ENCODE measurements around the gene MLYCD.

MLYCD gene

GRCh38 chr16:83853834-83854233 is 45.1 kb upstream of the MLYCD start:
- Histone ChIP-seq H3K27me3 (no peaks in the 10 kb centered on the region), H3K9me3 (no peaks in the 10 kb centered on the region), H3K4me1 (ENCODE audit: control insufficient read depth in 1 of 2, insufficient read depth in 1 of 2, low read depth in 1 of 2, low read length in 1 of 2) (no peaks in the 10 kb centered on the region), H3K4me3 (ENCODE audit: low read depth in 1 of 2, low read length in 1 of 2) (no peak overlapping the region), H3K36me3 (no peaks in the 10 kb centered on the region), H3K27ac (no peak overlapping the region)
- TF ChIP-seq, protein P1, sequence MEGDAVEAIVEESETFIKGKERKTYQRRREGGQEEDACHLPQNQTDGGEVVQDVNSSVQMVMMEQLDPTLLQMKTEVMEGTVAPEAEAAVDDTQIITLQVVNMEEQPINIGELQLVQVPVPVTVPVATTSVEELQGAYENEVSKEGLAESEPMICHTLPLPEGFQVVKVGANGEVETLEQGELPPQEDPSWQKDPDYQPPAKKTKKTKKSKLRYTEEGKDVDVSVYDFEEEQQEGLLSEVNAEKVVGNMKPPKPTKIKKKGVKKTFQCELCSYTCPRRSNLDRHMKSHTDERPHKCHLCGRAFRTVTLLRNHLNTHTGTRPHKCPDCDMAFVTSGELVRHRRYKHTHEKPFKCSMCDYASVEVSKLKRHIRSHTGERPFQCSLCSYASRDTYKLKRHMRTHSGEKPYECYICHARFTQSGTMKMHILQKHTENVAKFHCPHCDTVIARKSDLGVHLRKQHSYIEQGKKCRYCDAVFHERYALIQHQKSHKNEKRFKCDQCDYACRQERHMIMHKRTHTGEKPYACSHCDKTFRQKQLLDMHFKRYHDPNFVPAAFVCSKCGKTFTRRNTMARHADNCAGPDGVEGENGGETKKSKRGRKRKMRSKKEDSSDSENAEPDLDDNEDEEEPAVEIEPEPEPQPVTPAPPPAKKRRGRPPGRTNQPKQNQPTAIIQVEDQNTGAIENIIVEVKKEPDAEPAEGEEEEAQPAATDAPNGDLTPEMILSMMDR (IDR thresholded peaks at IDR 0.05) = no peak

- H3K27ac ChIP-seq = no peak overlapping the region
- no peaks in the 10 kb centered on the region for H3K9me3 ChIP-seq
- H3K27me3 ChIP-seq = no peaks in the 10 kb centered on the region
- H3K36me3 ChIP-seq = no peaks in the 10 kb centered on the region
- H3K4me3 ChIP-seq (ENCODE audit: low read depth in 1 of 2, low read length in 1 of 2) = no peak overlapping the region
- TF ChIP-seq, protein P1 (IDR thresholded peaks at IDR 0.05) = no peak
- H3K4me1 ChIP-seq (ENCODE audit: control insufficient read depth in 1 of 2, insufficient read depth in 1 of 2, low read depth in 1 of 2, low read length in 1 of 2) = no peaks in the 10 kb centered on the region
These were observed 44.5 kb upstream of the MLYCD start for GRCh38 chr16:83854420-83854819.

DNA sequence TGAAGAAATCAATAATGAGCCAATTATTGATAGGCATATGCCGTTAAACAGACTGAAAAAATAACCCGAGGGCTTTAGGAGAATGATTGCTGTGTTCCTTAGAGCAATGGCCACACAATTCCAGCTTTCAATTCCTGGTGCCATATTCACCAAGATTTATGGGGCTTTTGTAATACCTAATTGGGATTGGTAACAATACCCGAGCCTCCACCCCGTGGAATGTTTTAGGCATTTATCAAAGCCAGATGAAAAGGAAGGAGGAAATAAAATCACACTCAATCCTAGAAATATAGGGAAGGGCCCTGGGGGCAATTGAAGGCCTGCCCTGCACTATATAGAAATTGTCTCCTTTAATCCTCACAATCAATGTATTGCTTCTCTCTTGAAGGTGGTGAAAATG is 42.1 kb upstream of the MLYCD start:
- no peaks in the 10 kb centered on the region for H3K36me3 ChIP-seq
- no peaks in the 10 kb centered on the region for H3K27me3 ChIP-seq
- TF ChIP-seq, protein P1 (IDR thresholded peaks at IDR 0.05) = no peak
- no peak overlapping the region for H3K27ac ChIP-seq
- H3K4me1 ChIP-seq (ENCODE audit: control insufficient read depth in 1 of 2, insufficient read depth in 1 of 2, low read depth in 1 of 2, low read length in 1 of 2) = no peaks in the 10 kb centered on the region
- no peaks in the 10 kb centered on the region for H3K9me3 ChIP-seq
- no peak overlapping the region for H3K4me3 ChIP-seq (ENCODE audit: low read depth in 1 of 2, low read length in 1 of 2)

DNA sequence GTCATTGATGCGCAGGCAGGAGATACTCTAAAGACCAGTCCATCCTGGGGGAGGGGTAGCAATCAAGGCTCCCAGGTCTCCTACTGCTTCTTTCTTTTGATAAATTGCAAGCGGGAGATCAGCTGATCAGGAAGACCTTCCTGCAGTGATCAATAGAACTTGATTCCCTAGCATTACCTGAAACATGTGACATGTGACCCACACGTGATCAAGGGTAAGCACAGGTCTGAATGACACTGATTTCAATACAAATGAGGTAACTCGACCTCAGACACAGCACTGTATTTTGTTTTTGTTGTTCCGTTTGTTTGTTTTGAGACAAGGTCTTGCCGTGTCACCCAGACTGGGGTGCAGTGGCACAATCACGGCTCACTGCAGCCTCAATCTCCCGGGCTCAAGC is 39.6 kb upstream of the MLYCD start:
- TF ChIP-seq, protein P1 (IDR thresholded peaks at IDR 0.05) = no peak

DNA sequence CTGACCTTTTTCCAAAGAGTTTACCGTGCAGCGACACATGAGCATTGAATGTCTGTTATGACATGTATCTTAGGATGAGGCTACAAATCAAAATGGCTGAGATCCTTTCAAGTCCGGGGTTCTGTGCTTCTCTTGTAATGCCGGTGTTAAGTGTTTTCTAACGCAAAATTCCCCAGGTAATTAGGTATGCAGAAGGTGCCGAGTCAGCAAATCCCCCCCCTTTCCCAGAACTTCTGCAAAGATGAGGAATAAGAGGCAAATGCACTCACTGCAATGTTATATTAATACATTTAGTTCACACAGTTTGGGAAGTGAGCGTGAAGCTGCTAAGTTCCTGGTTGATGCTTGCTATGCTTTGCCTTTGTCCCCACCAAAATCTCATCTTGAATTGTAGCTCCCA is 36.3 kb upstream of the MLYCD start:
- TF ChIP-seq, protein P1 (IDR thresholded peaks at IDR 0.05) = no peak
- Histone ChIP-seq H3K36me3 (no peaks in the 10 kb centered on the region), H3K27ac (no peak overlapping the region)

More for the DNA sequence above, 39.6 kb upstream of the MLYCD start:
- Histone ChIP-seq H3K27me3 (no peaks in the 10 kb centered on the region), H3K4me3 (ENCODE audit: low read depth in 1 of 2, low read length in 1 of 2) (no peak overlapping the region), H3K36me3 (no peaks in the 10 kb centered on the region), H3K9me3 (no peaks in the 10 kb centered on the region), H3K27ac (no peak overlapping the region), H3K4me1 (ENCODE audit: control insufficient read depth in 1 of 2, insufficient read depth in 1 of 2, low read depth in 1 of 2, low read length in 1 of 2) (no peaks in the 10 kb centered on the region)

GRCh38 chr16:83863682-83864081 is 35.2 kb upstream of the MLYCD start:
- TF ChIP-seq, protein P1 (IDR thresholded peaks at IDR 0.05) = no peak
- no peaks in the 10 kb centered on the region for H3K4me1 ChIP-seq (ENCODE audit: control insufficient read depth in 1 of 2, insufficient read depth in 1 of 2, low read depth in 1 of 2, low read length in 1 of 2)
- no peak overlapping the region for H3K27ac ChIP-seq
- no peaks in the 10 kb centered on the region for H3K9me3 ChIP-seq
- no peaks in the 10 kb centered on the region for H3K36me3 ChIP-seq
- H3K4me3 ChIP-seq (ENCODE audit: low read depth in 1 of 2, low read length in 1 of 2) = no peak overlapping the region
- no peaks in the 10 kb centered on the region for H3K27me3 ChIP-seq

More for the DNA sequence above, 36.3 kb upstream of the MLYCD start:
- Histone ChIP-seq H3K4me1 (ENCODE audit: control insufficient read depth in 1 of 2, insufficient read depth in 1 of 2, low read depth in 1 of 2, low read length in 1 of 2) (no peaks in the 10 kb centered on the region), H3K9me3 (no peaks in the 10 kb centered on the region), H3K27me3 (no peaks in the 10 kb centered on the region), H3K4me3 (ENCODE audit: low read depth in 1 of 2, low read length in 1 of 2) (no peak overlapping the region)
